ENCODE results near the gene C6orf163. TPM values are rescaled to one million over a fixed set of nuclear protein-coding genes. Genes with fewer than 3 reads are reported as not detected.

The C6orf163 gene
- total RNA-seq, 1 donor from 2014 or later, result 3.8 TPM

- Mint-ChIP-seq H3K27me3 (ENCODE audit: unreplicated experiment) (peaks cover 40% of the 10 kb centered on the region), H3K9me3 (ENCODE audit: unreplicated experiment) (no peaks in the 10 kb centered on the region), H3K27ac (ENCODE audit: unreplicated experiment) (peak overlapping the region; percentile 56), H3K4me1 (ENCODE audit: unreplicated experiment) (no peaks in the 10 kb centered on the region), H3K36me3 (ENCODE audit: unreplicated experiment) (no peaks in the 10 kb centered on the region), H3K4me3 (ENCODE audit: unreplicated experiment) (peak overlapping the region; percentile 86)
- no peak for TF ChIP-seq CTCF (IDR thresholded peaks at IDR 0.05)
- no peak for DNase-seq (ENCODE audit: extremely low spot score, unreplicated experiment)
These were observed 62.9 kb downstream of the C6orf163 start for GRCh38 chr6:87407561-87407900.

GRCh38 chr6:87407901-87408720 is 63.5 kb downstream of the C6orf163 start, which contains the start of gene CFAP206:
Gene CFAP206 (plus strand): TSS chr6:87407972. CDS start chr6:87409840, 1,868 bp downstream.
- DNase-seq (ENCODE audit: extremely low spot score, unreplicated experiment), result peak; percentile 92
- peak; percentile 29 for TF ChIP-seq CTCF (IDR thresholded peaks at IDR 0.05)

GRCh38 chr6:87408721-87409155 is 64.1 kb downstream of the C6orf163 start:
- Mint-ChIP-seq H3K9me3 (ENCODE audit: unreplicated experiment) (no peaks in the 10 kb centered on the region), H3K36me3 (ENCODE audit: unreplicated experiment) (no peaks in the 10 kb centered on the region), H3K27ac (ENCODE audit: unreplicated experiment) (peak overlapping the region; percentile 56), H3K4me1 (ENCODE audit: unreplicated experiment) (no peaks in the 10 kb centered on the region), H3K4me3 (ENCODE audit: unreplicated experiment) (peak overlapping the region; percentile 86), H3K27me3 (ENCODE audit: unreplicated experiment) (peaks cover 39% of the 10 kb centered on the region)
- TF ChIP-seq CTCF (IDR thresholded peaks at IDR 0.05), result no peak
- DNase-seq (ENCODE audit: extremely low spot score, unreplicated experiment), result no peak

More at GRCh38 chr6:87407901-87408720, 63.5 kb downstream of the C6orf163 start, which contains the start of gene CFAP206:
- Mint-ChIP-seq H3K4me1 (ENCODE audit: unreplicated experiment) (no peaks in the 10 kb centered on the region), H3K4me3 (ENCODE audit: unreplicated experiment) (peak within 1 kb of the TSS; percentile 86), H3K27ac (ENCODE audit: unreplicated experiment) (peak within 1 kb of the TSS; percentile 56), H3K36me3 (ENCODE audit: unreplicated experiment) (no peaks in the 10 kb centered on the region), H3K27me3 (ENCODE audit: unreplicated experiment) (peaks cover 42% of the 10 kb centered on the region), H3K9me3 (ENCODE audit: unreplicated experiment) (no peaks in the 10 kb centered on the region)

Other genes starting within 250 kb of the C6orf163 start
- not detected in 2 replicates for gene CGA, start 249.7 kb upstream of the C6orf163 start, total RNA-seq
- gene ZNF292, start 189.2 kb upstream of the C6orf163 start, total RNA-seq, result 37.2 and 38.8 TPM in 2 replicates
- 8.7 and 12.1 TPM in 2 replicates for gene SMIM8, start 22.2 kb upstream of the C6orf163 start, total RNA-seq
- gene GJB7, start 15.5 kb upstream of the C6orf163 start, total RNA-seq, result 0.21 TPM in 1 of 2 replicates, not detected in the other
- 0.30 and 0.44 TPM in 2 replicates for gene CFAP206, start 63.2 kb downstream of the C6orf163 start, total RNA-seq
- 17.2 and 19.0 TPM in 2 replicates for gene SLC35A1, start 128.2 kb downstream of the C6orf163 start, total RNA-seq
- gene RARS2, start 245.2 kb downstream of the C6orf163 start, total RNA-seq, result 40.1 and 42.0 TPM in 2 replicates
- 21.4 and 22.0 TPM in 2 replicates for gene ORC3, start 245.3 kb downstream of the C6orf163 start, total RNA-seq

All from osteocyte (in vitro differentiated cells).